Peyer's patch (tissue), 4 donors: ENCODE results near the gene FLT3LG. TPM values are rescaled to one million over a fixed set of nuclear protein-coding genes. Genes with fewer than 3 reads are reported as not detected.

Experiments
- DNase-seq, 3 donors: peaks; one replicate each; pipeline ENCODE4 v3.0.0-alpha.2; 2017 to 2019
- H3K27ac ChIP-seq, 4 donors: fragments of 200-600 bp; sonication (generic); one replicate each; pipeline ENCODE4 v1.5.1; 2016 to 2019
- H3K27me3 ChIP-seq, 2 donors: fragments of 200-600 bp; sonication (generic); one replicate each; pipeline ENCODE4 v1.5.1; 2019
- H3K36me3 ChIP-seq, 3 donors: fragments of 200-600 bp; sonication (generic); one replicate each; pipeline ENCODE4 v1.5.1; 2016 to 2019
- H3K4me1 ChIP-seq, 4 donors: fragments of 200-600 bp; sonication (generic); one replicate each; pipeline ENCODE4 v1.5.1; 2016 to 2019
- H3K4me3 ChIP-seq, 4 donors: fragments of 200-600 bp; sonication (generic); 1 replicate in 3 of 4; 2 replicates in 1 of 4; pipeline ENCODE4 v1.5.1; 2016 to 2019; ENCODE audit warnings: mild to moderate bottlenecking in 1 of 4
- H3K9me3 ChIP-seq, 4 donors: fragments of 200-600 bp; sonication (generic); one replicate each; pipeline ENCODE4 v1.5.1; 2016 to 2019; ENCODE audit warnings: mild to moderate bottlenecking in 1 of 4
- POLR2A ChIP-seq, 2 donors: fragments of 450-650 bp; IDR thresholded peaks; one replicate each; pipeline ENCODE4 v1.5.1; 2017; ENCODE audit warnings: antibody characterized with exemption in 2 of 2, mild to moderate bottlenecking in 2 of 2, moderate library complexity in 2 of 2
- total RNA-seq, 4 donors: library from RNA; depleted of rRNA; stranded (reverse); fragments of >200 nt; gene quantifications; one replicate each; pipeline ENCODE4 v1.1.0, GENCODE V29; 2016
- TF ChIP-seq, protein P1 (sequence below), 6 experiments: fragments of 450-650 bp in 4 of 6; fragments of 200-600 bp in 2 of 6; sonication (generic) in 1 of 6; IDR thresholded peaks; one replicate each; pipeline ENCODE4 v1.5.1; 2017 to 2019; ENCODE audit warnings: antibody characterized with exemption in 6 of 6, mild to moderate bottlenecking in 3 of 6, moderate library complexity in 1 of 6

The FLT3LG gene
- total RNA-seq, 4 donors from 2014 or later, result 2.8 to 22.3 (median 5.0) TPM

DNA sequence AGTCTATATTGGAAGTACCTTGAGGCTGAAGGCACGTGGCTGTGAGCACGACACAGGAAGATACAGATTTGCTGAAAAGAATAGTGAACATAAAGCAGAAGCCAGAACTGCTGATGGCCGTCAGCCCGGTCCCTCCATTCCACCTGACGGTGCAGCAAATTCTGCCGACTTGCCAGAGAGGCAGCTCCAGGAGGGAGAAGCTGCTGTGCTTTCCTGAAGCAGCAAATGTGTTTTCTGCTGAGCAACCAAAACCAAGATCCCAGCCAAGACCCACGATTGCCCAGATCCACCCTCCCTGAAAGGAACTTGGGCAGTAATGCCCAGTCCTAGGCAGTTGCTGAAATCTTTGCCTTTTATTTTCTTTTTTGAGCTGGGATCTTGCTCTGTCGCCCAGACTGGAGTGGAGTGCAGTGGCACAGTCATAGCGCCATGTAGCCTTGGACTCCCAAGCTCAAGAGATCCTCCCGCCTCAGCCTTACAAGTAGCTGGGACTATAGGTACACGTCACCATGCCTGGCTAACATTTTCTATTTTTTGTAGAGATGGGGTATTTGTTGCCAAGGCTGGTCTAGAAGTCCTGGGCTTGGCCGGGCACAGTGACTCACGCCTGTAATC, 46.8 kb downstream of the FLT3LG start:
- H3K27ac ChIP-seq, result no peak overlapping the region
- no peak for DNase-seq

DNA sequence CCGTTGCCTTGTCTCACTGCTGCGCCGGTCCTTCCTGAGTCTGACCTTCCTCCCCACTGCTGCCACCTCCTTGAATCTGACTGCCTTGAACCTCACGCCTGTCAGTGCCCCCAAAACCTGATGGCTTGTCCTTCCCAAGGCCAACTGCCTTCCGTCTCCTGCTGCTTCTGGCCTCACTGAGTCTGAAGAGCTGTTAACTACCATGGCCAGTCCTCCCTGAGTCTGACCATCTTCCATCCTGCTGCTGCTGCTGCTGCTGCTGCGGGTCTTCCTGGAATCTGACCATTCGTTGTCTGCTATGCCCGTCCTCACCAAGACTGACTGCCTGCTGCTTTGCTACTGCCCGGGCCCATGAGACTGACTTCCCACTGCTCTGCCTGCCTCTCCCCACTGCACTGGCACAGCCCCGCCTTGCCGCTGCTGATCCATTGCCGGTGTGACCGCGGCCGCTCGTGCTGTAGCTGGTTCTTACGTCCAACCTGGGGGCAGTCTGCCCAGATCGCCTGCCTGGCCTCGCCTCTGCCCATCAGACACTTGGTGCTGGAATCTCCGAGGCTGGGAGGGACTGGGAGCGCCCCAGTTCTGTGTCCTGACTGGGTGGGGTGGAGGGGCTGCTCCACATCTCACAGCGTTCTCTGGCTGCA, 50.9 kb downstream of the FLT3LG start:
- no peak for DNase-seq
- Histone ChIP-seq H3K27ac (no peak overlapping the region), H3K4me3 (no peak overlapping the region), H3K36me3 (peaks cover 0 to 69% (median 0%) of the 10 kb centered on the region in 3 donors), H3K4me1 (peaks cover 0 to 15% (median 5%) of the 10 kb centered on the region in 4 donors), H3K27me3 (no peaks in the 10 kb centered on the region), H3K9me3 (no peaks in the 10 kb centered on the region)
- TF ChIP-seq POLR2A (IDR thresholded peaks at IDR 0.05), result no peak
- TF ChIP-seq, protein P1, sequence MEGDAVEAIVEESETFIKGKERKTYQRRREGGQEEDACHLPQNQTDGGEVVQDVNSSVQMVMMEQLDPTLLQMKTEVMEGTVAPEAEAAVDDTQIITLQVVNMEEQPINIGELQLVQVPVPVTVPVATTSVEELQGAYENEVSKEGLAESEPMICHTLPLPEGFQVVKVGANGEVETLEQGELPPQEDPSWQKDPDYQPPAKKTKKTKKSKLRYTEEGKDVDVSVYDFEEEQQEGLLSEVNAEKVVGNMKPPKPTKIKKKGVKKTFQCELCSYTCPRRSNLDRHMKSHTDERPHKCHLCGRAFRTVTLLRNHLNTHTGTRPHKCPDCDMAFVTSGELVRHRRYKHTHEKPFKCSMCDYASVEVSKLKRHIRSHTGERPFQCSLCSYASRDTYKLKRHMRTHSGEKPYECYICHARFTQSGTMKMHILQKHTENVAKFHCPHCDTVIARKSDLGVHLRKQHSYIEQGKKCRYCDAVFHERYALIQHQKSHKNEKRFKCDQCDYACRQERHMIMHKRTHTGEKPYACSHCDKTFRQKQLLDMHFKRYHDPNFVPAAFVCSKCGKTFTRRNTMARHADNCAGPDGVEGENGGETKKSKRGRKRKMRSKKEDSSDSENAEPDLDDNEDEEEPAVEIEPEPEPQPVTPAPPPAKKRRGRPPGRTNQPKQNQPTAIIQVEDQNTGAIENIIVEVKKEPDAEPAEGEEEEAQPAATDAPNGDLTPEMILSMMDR (IDR thresholded peaks at IDR 0.05), result no peak

More for the DNA sequence above, 46.8 kb downstream of the FLT3LG start:
- Histone ChIP-seq H3K4me1 (peaks cover 0 to 11% (median 0%) of the 10 kb centered on the region in 4 donors), H3K27me3 (no peaks in the 10 kb centered on the region), H3K4me3 (no peak overlapping the region), H3K9me3 (no peaks in the 10 kb centered on the region), H3K36me3 (peaks cover 0 to 45% (median 0%) of the 10 kb centered on the region in 3 donors)
- TF ChIP-seq, protein P1 (IDR thresholded peaks at IDR 0.05), result no peak
- TF ChIP-seq POLR2A (IDR thresholded peaks at IDR 0.05), result no peak

DNA sequence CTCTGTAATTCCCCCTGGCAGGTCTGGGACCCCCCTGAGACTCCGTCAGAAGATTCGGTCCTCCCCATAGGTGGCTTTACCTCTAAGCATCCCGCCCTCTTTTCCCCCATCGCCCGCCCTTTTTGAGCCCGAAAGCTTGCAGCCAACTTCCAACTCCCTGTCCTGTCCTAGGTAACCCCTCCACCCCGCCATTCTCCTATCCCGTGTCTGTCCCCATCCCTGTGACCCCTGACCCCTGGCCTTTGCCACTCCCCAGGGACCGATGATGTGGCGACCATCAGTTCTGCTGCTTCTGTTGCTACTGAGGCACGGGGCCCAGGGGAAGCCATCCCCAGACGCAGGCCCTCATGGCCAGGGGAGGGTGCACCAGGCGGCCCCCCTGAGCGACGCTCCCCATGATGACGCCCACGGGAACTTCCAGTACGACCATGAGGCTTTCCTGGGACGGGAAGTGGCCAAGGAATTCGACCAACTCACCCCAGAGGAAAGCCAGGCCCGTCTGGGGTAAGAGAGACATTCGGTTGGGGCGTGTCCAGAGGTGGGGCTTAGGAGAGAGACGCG, 54.3 kb downstream of the FLT3LG start:
- H3K36me3 ChIP-seq, result peaks cover 0 to 67% (median 0%) of the 10 kb centered on the region in 3 donors

DNA sequence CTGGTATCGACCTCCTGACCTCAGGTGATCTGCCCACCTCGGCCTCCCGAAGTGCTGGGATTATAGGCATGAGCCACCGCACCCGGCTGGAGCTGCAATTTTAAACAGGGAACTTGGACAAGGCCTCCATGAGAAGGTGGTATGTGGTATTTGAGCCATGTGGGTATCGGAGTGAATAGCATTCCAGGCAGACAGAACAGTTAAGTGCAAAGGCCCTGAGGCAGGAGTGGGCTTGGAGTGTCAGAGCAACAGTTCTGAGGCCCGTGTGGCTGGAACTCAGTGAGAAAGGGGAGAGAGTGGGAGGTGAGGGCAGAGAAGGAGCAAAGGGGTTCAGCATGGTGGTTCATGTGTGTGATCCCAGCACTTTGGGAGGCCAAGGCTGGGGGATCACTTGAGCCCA, 56.7 kb downstream of the FLT3LG start:
- Histone ChIP-seq H3K27me3 (no peaks in the 10 kb centered on the region), H3K4me3 (no peak overlapping the region), H3K9me3 (no peaks in the 10 kb centered on the region), H3K36me3 (peaks cover 0 to 69% (median 0%) of the 10 kb centered on the region in 3 donors), H3K4me1 (peaks cover 0 to 32% (median 16%) of the 10 kb centered on the region in 4 donors), H3K27ac (no peak overlapping the region)
- no peak for DNase-seq
- no peak for TF ChIP-seq POLR2A (IDR thresholded peaks at IDR 0.05)
- TF ChIP-seq, protein P1 (IDR thresholded peaks at IDR 0.05), result no peak

More for the DNA sequence above, 54.3 kb downstream of the FLT3LG start:
- Histone ChIP-seq H3K9me3 (no peaks in the 10 kb centered on the region), H3K4me3 (peak overlapping the region; percentile 31 to 43 (median 37)), H3K27me3 (no peaks in the 10 kb centered on the region), H3K27ac (peak overlapping the region in 3 of 4 donors; percentile 25 to 46 (median 33)), H3K4me1 (peaks cover 0 to 18% (median 5%) of the 10 kb centered on the region in 4 donors)
- DNase-seq, result no peak
- TF ChIP-seq, protein P1 (IDR thresholded peaks at IDR 0.05), result no peak
- no peak for TF ChIP-seq POLR2A (IDR thresholded peaks at IDR 0.05)

DNA sequence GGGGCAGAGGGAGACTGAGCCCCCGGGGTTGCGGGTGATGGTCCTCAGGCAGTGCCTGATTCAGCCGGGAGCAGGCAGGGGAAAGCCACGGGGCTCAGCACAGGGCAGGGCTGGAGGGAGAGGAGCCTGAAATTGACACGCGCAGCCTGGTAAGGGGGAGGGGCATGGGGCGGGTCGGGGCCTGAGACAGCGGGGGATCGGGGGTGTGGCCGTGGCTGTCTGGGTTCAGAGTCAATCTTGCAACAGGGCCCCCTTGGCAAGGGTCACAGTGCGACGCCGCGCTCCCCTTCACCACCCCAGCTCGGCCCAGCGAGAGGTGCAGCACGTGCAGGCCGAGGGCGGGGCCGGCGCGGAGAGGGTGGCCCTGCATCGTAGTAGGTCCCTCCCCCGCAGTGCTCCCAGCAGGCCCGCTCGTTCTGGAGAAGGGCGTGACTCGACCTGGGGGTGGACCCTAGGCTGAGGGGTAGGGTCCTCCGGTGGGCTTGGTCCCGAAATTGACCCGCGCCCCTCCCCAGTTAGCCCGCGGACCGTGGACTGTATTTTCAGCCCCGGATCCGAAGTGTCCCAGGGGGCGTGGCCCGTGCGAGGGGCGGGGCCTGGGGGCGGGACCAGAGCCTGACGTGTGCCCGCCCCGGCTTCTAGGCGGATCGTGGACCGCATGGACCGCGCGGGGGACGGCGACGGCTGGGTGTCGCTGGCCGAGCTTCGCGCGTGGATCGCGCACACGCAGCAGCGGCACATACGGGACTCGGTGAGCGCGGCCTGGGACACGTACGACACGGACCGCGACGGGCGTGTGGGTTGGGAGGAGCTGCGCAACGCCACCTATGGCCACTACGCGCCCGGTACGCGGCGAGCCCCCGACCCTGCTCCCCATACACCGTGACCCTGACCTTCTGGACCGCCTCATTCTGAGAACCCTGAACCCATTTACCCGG, 59.8 kb downstream of the FLT3LG start:
- Histone ChIP-seq H3K4me3 (peak overlapping the region; percentile 45 to 51 (median 49)), H3K4me1 (peaks cover 0 to 27% (median 10%) of the 10 kb centered on the region in 4 donors), H3K27me3 (no peaks in the 10 kb centered on the region), H3K9me3 (no peaks in the 10 kb centered on the region), H3K36me3 (peaks cover 0 to 72% (median 0%) of the 10 kb centered on the region in 3 donors), H3K27ac (peak overlapping the region in 1 of 4 donors; percentile 44)
- DNase-seq, result peak; percentile 74 to 88 (median 82)
- TF ChIP-seq POLR2A (IDR thresholded peaks at IDR 0.05), result no peak
- TF ChIP-seq, protein P1 (IDR thresholded peaks at IDR 0.05), result peak in 3 of 6 experiments; percentile 2 to 54 (median 48)
